Breast epithelium (tissue), 3 donors: ENCODE measurements around the gene HOXB6.
A peak's percentile ranks its signal among the peaks of the same experiment; 100 is the strongest.

ENCODE experiments used
- CTCF ChIP-seq, 3 donors: fragments of 450-650 bp; IDR thresholded peaks; one replicate each; pipeline ENCODE4 v1.5.1; 2016 to 2017; ENCODE audit warnings: antibody characterized with exemption in 3 of 3, mild to moderate bottlenecking in 3 of 3, moderate library complexity in 3 of 3
- POLR2AphosphoS5 ChIP-seq, 3 donors: sonication (generic); formaldehyde crosslinking; IDR thresholded peaks; one replicate each; pipeline ENCODE4 v1.6.1; 2017; ENCODE audit warnings: antibody characterized with exemption in 3 of 3

GRCh38 chr17:48636177-48637018 lies 31.6 kb upstream of the HOXB6 start:
- TF ChIP-seq CTCF (IDR thresholded peaks at IDR 0.05): peak in 1 of 3 donors; percentile 33
- TF ChIP-seq POLR2AphosphoS5 (IDR thresholded peaks at IDR 0.05): no peak
